MM.1S (cell line): Measurements from ENCODE around the gene SMIM43.

Experiments
- EZH2 ChIP-seq: fragments of 300-600 bp; sonication (generic); optimal IDR thresholded peaks from 2 replicates; pipeline ENCODE3; 2017; ENCODE audit warnings: low read depth, mild to moderate bottlenecking, antibody characterized with exemption, low read length, mixed read lengths
- EZH2phosphoT487 ChIP-seq: fragments of 300-600 bp; sonication (generic); IDR thresholded peaks from 2 replicates; pipeline ENCODE4 v1.6.1; 2018; ENCODE audit warnings: antibody characterized with exemption, low read length
- TF ChIP-seq, protein P1 (sequence below): fragments of 300-600 bp; sonication (generic); IDR thresholded peaks from 2 replicates; pipeline ENCODE4 v1.5.1; 2016; ENCODE audit warnings: antibody characterized with exemption, low read length, mixed read lengths

DNA sequence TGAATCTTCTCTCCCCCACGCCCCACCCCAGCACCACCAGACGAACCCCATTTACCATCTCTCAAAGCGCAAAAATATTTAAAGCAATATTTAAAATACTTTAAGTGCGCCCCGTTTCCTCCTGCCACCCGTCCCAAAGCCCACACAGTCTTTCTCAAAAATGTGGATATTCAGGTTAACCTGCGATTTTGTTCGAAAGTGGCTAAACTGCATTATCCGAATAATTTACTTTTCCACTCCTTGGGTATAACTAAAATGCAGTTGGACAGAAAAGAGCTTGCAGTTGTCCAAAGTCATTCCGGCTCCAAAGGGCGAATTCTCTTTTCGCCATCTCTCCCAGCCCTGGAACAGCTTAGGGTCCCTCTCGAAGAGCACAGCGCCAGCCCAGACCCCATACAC lies 662 bp downstream of the SMIM43 start:
- TF ChIP-seq EZH2: no peak
- TF ChIP-seq, protein P1, sequence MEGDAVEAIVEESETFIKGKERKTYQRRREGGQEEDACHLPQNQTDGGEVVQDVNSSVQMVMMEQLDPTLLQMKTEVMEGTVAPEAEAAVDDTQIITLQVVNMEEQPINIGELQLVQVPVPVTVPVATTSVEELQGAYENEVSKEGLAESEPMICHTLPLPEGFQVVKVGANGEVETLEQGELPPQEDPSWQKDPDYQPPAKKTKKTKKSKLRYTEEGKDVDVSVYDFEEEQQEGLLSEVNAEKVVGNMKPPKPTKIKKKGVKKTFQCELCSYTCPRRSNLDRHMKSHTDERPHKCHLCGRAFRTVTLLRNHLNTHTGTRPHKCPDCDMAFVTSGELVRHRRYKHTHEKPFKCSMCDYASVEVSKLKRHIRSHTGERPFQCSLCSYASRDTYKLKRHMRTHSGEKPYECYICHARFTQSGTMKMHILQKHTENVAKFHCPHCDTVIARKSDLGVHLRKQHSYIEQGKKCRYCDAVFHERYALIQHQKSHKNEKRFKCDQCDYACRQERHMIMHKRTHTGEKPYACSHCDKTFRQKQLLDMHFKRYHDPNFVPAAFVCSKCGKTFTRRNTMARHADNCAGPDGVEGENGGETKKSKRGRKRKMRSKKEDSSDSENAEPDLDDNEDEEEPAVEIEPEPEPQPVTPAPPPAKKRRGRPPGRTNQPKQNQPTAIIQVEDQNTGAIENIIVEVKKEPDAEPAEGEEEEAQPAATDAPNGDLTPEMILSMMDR: no peak
- no peak for TF ChIP-seq EZH2phosphoT487
